Tibial nerve (tissue), 4 donors: ENCODE data around the gene QSOX1. TPM values are rescaled to one million over a fixed set of nuclear protein-coding genes. Genes with fewer than 3 reads are reported as not detected.

Experiments
- DNase-seq, 2 donors: peaks; one replicate each; pipeline ENCODE4 v3.0.0-alpha.2; 2019; ENCODE audit warnings: low spot score in 2 of 2
- H3K27ac ChIP-seq, 4 donors: fragments of 200-600 bp; sonication (generic) in 3 of 4; one replicate each; pipeline ENCODE4 v1.5.1; 2017 to 2019; ENCODE audit warnings: mild to moderate bottlenecking in 1 of 4
- H3K27me3 ChIP-seq, 2 donors: fragments of 200-600 bp; sonication (generic) in 1 of 2; one replicate each; pipeline versions ENCODE4 v1.5.1 to v1.6.0; 2017 to 2019
- H3K36me3 ChIP-seq, 3 donors: fragments of 200-600 bp; sonication (generic); one replicate each; pipeline ENCODE4 v1.5.1; 2018 to 2019
- H3K4me1 ChIP-seq, 4 donors: fragments of 200-600 bp; sonication (generic) in 3 of 4; one replicate each; pipeline ENCODE4 v1.5.1; 2017 to 2019
- H3K4me3 ChIP-seq, 4 donors: fragments of 200-600 bp; sonication (generic) in 3 of 4; one replicate each; pipeline ENCODE4 v1.5.1; 2017 to 2019; ENCODE audit warnings: mild to moderate bottlenecking in 1 of 4, moderate library complexity in 1 of 4
- H3K9me3 ChIP-seq, 4 donors: fragments of 200-600 bp; sonication (generic) in 3 of 4; one replicate each; pipeline ENCODE4 v1.5.1; 2017 to 2019
- CTCF ChIP-seq, 5 experiments: fragments of 200-600 bp in 3 of 5; fragments of 450-650 bp in 2 of 5; sonication (generic) in 3 of 5; IDR thresholded peaks; one replicate each; pipeline ENCODE4 v1.5.1; 2016 to 2019; ENCODE audit warnings: antibody characterized with exemption in 5 of 5, mild to moderate bottlenecking in 3 of 5, moderate library complexity in 2 of 5
- EP300 ChIP-seq, 2 donors: sonication (generic); formaldehyde crosslinking; IDR thresholded peaks; one replicate each; pipeline ENCODE4 v1.6.1; 2017; ENCODE audit warnings: antibody characterized with exemption in 2 of 2, mild to moderate bottlenecking in 1 of 2
- POLR2A ChIP-seq, 2 donors: fragments of 450-650 bp; IDR thresholded peaks; one replicate each; pipeline ENCODE4 v1.6.1; 2017; ENCODE audit warnings: antibody characterized with exemption in 2 of 2, mild to moderate bottlenecking in 2 of 2, moderate library complexity in 2 of 2
- WGBS, 2 donors: methylation state at CpG; one replicate each; pipeline ENCODE4 v1.1.5; 2018; 5-methylcytosine and 5-hydroxymethylcytosine counted together
- total RNA-seq, 4 donors: library from RNA; depleted of rRNA; stranded (reverse); fragments of >200 nt; gene quantifications; one replicate each; pipeline ENCODE4 v1.1.0, GENCODE V29; 2016

The QSOX1 gene
- total RNA-seq, 4 donors from 2014 or later = 41.0 to 55.5 (median 50.7) TPM

- DNase-seq = no peak
- WGBS, 2 donors = 1 to 4% methylated on average over 13 to 23 of the region's 37 CpGs
- Histone ChIP-seq H3K4me3 (peak overlapping the region in 3 of 4 donors; percentile 43 to 56 (median 49)), H3K9me3 (no peaks in the 10 kb centered on the region), H3K27ac (no peak overlapping the region), H3K27me3 (peaks cover 11 to 97% of the 10 kb centered on the region in 2 donors), H3K4me1 (peaks cover 0 to 78% (median 53%) of the 10 kb centered on the region in 4 donors), H3K36me3 (no peaks in the 10 kb centered on the region)
- no peak for TF ChIP-seq EP300 (IDR thresholded peaks at IDR 0.05)
- TF ChIP-seq CTCF (IDR thresholded peaks at IDR 0.05) = no peak
- no peak for TF ChIP-seq POLR2A (IDR thresholded peaks at IDR 0.05)
These were observed 76.8 kb downstream of the QSOX1 start for GRCh38 chr1:180231506-180231921.

GRCh38 chr1:180231936-180232335 is 77.3 kb downstream of the QSOX1 start:
- Histone ChIP-seq H3K27me3 (peaks cover 11 to 97% of the 10 kb centered on the region in 2 donors), H3K4me1 (peaks cover 0 to 80% (median 53%) of the 10 kb centered on the region in 4 donors), H3K4me3 (no peak overlapping the region), H3K9me3 (no peaks in the 10 kb centered on the region), H3K27ac (no peak overlapping the region), H3K36me3 (no peaks in the 10 kb centered on the region)
- no peak for DNase-seq
- 3 to 5% methylated on average over 14 of the region's 14 CpGs for WGBS, 2 donors
- TF ChIP-seq CTCF (IDR thresholded peaks at IDR 0.05) (no peak), EP300 (IDR thresholded peaks at IDR 0.05) (no peak), POLR2A (IDR thresholded peaks at IDR 0.05) (no peak)

GRCh38 chr1:180232521-180233043 is 77.9 kb downstream of the QSOX1 start:
- TF ChIP-seq POLR2A (IDR thresholded peaks at IDR 0.05) = no peak
- TF ChIP-seq CTCF (IDR thresholded peaks at IDR 0.05) = no peak
- no peak for TF ChIP-seq EP300 (IDR thresholded peaks at IDR 0.05)
- Histone ChIP-seq H3K27me3 (peaks cover 14 to 99% of the 10 kb centered on the region in 2 donors), H3K27ac (no peak overlapping the region), H3K4me1 (peaks cover 0 to 80% (median 53%) of the 10 kb centered on the region in 4 donors), H3K9me3 (no peaks in the 10 kb centered on the region), H3K36me3 (no peaks in the 10 kb centered on the region), H3K4me3 (no peak overlapping the region)
- 4 to 7% methylated on average over 11 of the region's 11 CpGs for WGBS, 2 donors
- no peak for DNase-seq

GRCh38 chr1:180233191-180234011 is 78.7 kb downstream of the QSOX1 start:
- no peak overlapping the region for H3K27ac ChIP-seq
- no peak overlapping the region for H3K4me3 ChIP-seq
- peaks cover 0 to 80% (median 53%) of the 10 kb centered on the region in 4 donors for H3K4me1 ChIP-seq
- no peaks in the 10 kb centered on the region for H3K9me3 ChIP-seq
- no peaks in the 10 kb centered on the region for H3K36me3 ChIP-seq
- TF ChIP-seq POLR2A (IDR thresholded peaks at IDR 0.05) (no peak), EP300 (IDR thresholded peaks at IDR 0.05) (no peak), CTCF (IDR thresholded peaks at IDR 0.05) (no peak)
- DNase-seq = no peak
- peaks cover 14 to 99% of the 10 kb centered on the region in 2 donors for H3K27me3 ChIP-seq
- 2 to 3% methylated on average over 58 of the region's 71 CpGs for WGBS, 2 donors
